ENCODE data around the gene BRIP1.
"Not testable (repeated sequence)": the region's sequence is repeated elsewhere in the genome, so short reads cannot be mapped to it uniquely, and the experiment has no call there.

The BRIP1 gene

GRCh38 chr17:61686113-61686512 is 177.2 kb downstream of the BRIP1 start:
- no peak for DNase-seq

GRCh38 chr17:61684818-61685217 is 178.5 kb downstream of the BRIP1 start:
- no peak for DNase-seq

DNA sequence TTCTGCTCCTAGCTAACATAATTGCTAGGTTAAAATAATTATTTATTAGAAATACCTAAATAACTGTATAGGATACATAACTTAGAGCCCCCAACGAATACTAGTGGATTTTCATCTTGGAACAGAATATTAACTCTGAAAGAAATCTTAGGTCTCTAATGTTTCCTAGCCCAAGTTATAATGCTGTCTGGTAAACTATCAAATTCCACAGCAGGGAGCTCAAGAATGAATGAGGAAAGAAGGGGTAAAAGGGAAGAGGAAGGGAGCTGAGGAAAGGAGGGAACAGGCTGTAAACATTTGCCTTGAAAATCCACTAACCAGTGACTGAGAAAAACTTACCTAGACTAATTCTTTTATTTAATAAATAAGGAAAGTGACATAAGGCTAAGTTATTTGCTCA is 179.2 kb downstream of the BRIP1 start:
- no peak for DNase-seq

- no peak for DNase-seq
Observed at GRCh38 chr17:61683466-61683865, 179.9 kb downstream of the BRIP1 start.

GRCh38 chr17:61680921-61681320 is 182.4 kb downstream of the BRIP1 start:
- no peak for DNase-seq

DNA sequence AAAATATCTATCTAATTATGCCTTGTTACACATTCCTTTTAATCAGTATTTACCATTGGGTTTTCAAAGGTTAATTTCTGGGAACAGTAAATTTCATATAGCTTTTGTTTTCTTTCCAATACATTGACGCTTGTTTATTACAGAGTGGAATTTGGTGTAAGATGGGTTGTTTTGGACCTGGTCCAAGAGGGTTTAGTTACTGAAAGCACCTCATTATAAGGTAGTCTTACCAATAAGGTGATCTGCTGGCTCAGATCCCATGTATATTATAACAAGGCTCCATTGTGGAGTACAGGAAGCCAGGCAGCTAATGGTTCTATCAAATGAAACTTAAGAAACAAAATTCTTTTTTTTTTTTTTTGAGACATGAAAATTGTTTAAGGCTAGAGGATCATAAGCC is 185.0 kb downstream of the BRIP1 start:
- DNase-seq: peak; percentile 70

GRCh38 chr17:61677150-61677811 is 186.0 kb downstream of the BRIP1 start:
- not testable (repeated sequence) for DNase-seq

- DNase-seq: not testable (repeated sequence)
Observed at GRCh38 chr17:61676522-61676921, 186.8 kb downstream of the BRIP1 start.

DNA sequence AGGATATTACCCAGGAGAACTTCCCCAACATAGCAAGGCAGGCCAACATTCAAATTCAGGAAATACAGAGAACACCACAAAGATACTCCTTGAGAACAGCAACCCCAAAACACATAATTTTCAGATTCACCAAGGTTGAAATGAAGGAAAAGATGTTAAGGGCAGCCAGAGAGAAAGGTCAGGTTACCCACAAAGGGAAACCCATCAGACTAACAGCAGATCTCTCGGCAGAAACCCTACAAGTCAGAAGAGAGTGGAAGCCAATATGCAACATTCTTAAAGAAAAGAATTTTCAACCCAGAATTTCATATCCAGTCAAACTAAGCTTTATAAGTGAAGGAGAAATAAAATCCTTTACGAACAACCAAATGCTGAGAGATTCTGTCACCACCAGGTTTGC is 188.7 kb downstream of the BRIP1 start:
- DNase-seq: not testable (repeated sequence)

GRCh38 chr17:61673019-61673897 is 190.1 kb downstream of the BRIP1 start:
- not testable (repeated sequence) for DNase-seq

DNA sequence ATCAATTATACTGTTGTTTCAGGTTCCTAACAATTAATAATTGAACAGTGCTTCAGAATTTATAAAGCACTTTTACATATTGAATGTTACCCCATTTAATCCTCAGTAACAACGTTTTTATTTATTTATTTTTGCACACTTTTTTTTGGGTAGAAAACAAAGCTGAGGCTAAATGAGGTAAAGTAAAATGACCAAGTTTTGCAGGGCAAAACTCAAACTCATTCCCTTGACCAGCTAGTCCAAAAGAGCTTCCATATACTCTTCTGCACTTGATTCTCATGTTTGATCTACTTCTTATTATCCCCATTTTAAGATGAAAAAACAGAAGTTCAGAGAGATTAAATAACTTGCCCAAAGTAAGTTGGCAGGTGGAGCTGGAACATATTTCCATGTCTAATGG is 191.2 kb downstream of the BRIP1 start:
- DNase-seq: no peak

GRCh38 chr17:61670691-61671090 is 192.6 kb downstream of the BRIP1 start:
- no peak for DNase-seq

- DNase-seq: peak; percentile 31
Observed at GRCh38 chr17:61669522-61669921, 193.8 kb downstream of the BRIP1 start.

DNA sequence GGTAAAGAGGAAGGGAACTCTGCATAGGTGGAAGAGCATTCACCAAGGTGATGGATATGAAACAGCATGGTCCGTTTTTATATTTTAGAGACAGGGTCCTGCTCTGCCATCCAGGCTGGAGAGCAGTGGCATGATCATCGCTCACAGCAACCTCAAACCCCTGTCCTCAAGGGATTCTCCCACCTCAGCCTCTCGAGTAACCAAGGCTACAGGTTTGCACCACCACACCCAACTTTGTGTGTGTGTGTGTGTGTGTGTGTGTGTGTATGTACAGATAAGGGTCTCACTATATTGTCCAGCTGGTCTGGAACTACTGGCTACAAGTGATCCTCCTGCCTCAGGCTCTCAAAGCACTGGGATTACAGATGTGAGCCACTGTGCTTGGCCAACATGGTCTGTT is 194.8 kb downstream of the BRIP1 start:
- DNase-seq: no peak

DNA sequence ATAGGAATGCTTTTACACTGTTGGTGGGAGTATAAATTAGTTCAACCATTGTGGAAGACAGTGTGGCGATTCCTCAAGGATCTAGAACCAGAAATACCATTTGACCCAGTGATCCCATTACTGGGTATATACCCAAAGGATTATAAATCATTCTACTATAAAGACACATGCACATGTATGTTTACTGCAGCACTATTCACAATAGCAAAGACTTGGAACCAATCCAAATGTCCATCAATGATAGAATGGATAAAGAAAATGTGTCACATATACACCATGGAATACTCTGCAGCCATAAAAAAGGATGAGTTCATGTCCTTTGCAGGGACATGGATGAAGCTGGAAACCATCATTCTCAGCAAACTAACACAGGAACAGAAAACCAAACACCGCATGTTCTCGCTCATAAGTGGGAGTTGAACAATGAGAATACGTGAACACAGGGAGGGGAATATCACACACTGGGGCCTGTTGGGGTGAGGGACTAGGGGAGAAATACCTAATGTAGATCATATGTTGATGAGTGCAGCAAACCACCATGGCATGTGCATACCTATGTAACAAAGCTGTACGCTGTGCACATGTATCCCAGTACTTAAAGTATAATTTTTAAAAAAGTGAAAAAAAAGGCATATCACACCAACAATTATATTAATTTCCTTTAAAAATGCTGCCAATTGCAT is 196.8 kb downstream of the BRIP1 start:
- not testable (repeated sequence) for DNase-seq

- no peak for DNase-seq
Observed at GRCh38 chr17:61663310-61663709, 200.0 kb downstream of the BRIP1 start.

DNA sequence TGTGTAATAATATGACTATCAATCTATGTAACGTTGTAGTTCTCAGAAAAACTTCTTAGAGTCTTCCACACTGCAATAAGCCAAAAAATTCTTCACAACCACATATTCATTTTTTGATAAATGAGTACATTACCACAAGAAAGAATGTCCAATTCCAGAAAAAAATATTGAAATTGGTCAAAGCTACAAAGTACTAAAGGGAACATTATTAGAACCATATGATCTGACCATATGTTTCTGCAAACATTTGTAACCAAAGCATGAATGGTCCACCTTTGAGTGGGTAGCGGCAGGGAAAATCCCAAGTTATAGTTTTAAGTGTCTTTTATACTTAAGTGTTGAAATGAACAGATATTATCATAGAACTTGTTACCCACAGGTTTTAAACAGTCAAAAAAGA is 200.6 kb downstream of the BRIP1 start:
- no peak for DNase-seq

DNA sequence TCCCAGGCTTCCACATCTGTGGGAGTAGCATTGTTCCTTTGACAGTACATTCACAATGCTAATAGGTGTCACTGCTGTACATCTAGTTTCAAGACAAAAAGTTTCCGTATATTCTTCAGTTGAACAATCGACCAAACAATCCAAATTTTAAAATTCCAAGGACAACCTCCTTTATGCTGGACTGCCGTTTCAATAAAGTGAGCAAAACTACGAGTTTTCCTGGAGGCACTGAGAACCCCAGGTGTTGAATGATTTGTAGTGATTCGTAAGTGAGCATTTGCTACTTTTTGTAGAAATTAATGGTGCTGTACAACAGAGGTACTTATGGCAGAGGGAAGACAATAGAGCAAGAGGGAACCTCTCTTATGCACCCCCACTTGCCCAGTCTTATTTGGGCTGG is 201.1 kb downstream of the BRIP1 start:
- DNase-seq: no peak

DNA sequence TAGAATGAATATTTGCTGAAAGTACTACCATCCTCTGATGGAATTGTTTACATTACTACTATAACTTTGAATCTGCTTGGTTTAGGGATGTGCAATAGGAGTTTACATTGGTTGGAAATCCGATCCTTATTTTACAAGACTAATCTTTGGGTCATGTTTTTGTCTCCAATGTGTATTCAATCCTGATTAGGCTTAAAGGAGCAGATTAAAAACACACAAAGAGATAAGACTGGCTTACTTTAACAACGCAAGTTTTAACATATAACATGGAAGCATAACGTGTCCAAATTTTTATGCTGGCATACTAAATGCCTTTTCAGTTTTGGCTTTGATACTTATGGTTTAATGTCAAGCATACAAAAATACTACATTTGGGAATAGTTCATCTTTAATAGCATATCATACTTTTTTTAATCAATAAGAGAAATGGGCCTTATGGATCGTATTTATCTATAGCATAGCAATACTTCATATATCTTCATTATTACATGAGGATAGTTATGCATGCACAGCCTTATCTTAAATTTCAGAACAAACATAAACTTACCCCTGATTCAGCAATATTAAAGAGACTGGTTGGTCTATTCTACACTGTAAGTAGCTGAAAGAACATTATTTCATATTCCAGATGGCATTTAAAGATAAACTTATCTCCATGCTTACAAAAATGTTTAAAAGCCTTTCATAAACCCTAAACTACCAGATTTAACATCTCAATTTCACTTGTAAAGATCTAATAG is 202.4 kb downstream of the BRIP1 start:
- no peak for DNase-seq

GRCh38 chr17:61659437-61659836 is 203.9 kb downstream of the BRIP1 start:
- DNase-seq: no peak

DNA sequence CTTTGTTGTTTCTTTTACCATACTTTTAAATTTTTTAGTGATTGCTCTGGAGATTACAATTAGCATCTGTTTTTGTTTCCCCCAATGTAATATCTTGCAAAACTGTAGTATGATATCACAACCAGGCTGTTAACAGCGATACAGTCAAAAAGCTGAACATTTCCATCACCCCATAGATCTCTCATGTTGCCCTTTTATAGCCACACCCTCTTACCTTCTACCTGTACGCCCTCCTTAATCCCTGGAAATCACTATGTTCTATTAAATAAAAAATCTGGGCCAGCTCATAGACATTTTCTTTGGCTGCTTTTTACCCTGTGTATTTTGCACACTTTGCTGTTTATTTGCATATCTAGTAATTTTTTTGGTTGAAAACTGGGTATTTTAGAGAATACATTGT is 205.1 kb downstream of the BRIP1 start:
- no peak for DNase-seq

- DNase-seq: no peak
Observed at GRCh38 chr17:61657338-61657737, 206.0 kb downstream of the BRIP1 start.

DNA sequence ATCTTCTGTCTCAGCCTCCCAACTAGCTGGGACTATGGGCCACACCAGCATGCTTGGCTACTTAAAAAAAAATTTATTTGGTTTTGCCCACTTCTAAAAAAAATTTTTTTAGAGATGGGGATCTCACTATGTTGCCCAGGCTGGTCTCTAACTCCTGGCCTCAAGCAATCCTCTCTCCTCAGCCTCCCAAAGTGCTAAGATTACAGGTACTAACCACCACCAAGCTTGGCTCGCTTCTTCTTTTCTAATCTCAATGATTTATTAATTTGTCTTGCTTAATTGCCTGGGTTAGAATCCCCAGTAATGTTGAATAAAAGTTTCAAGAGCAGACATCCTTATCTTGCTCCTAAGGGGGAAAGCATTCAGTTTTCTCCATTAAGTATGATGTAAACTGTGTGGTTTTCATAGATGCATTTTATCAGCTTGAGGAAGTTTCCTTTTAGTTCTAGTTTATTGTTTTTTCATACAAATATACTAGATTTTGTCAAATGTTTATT is 206.6 kb downstream of the BRIP1 start:
- DNase-seq: no peak
